CD14-positive monocyte (primary cell): ENCODE data around the gene GH2. TPM values are rescaled to one million over a fixed set of nuclear protein-coding genes. Genes with fewer than 3 reads are reported as not detected.

ENCODE experiments used
- DNase-seq, 3 donors: peaks; one replicate each; pipeline ENCODE4 v3.0.0-alpha.2; 2011 to 2022
- H2AFZ ChIP-seq: 2 replicates; pipeline ENCODE4 v1.6.0; 2012; ENCODE audit warnings: mild to moderate bottlenecking, low read depth, low read length, inconsistent platforms; ENCODE audit not compliant: insufficient read depth, poor library complexity, severe bottlenecking
- H3K27ac ChIP-seq, 2 donors: 1 replicate in 1 of 2; 2 replicates in 1 of 2; pipeline ENCODE4 v1.5.1; 2012 to 2013; ENCODE audit warnings: low read length in 2 of 2, control low read depth in 1 of 2, inconsistent platforms in 1 of 2, low read depth in 1 of 2, mild to moderate bottlenecking in 1 of 2
- H3K27me3 ChIP-seq, 2 donors: one replicate each; pipeline versions ENCODE4 v1.6.0 to v1.6.1; 2011 to 2013; ENCODE audit warnings: low read length in 2 of 2; ENCODE audit not compliant: control insufficient read depth in 2 of 2, insufficient read depth in 2 of 2
- H3K36me3 ChIP-seq, 2 donors: replicated peaks in 1 of 2; 1 replicate in 1 of 2; 2 replicates in 1 of 2; pipeline versions ENCODE4 v1.5.1 to v1.6.1; 2012 to 2013; ENCODE audit warnings: low read length in 2 of 2, control low read depth in 1 of 2, inconsistent platforms in 1 of 2, mild to moderate bottlenecking in 1 of 2; ENCODE audit not compliant: insufficient read depth in 2 of 2, control insufficient read depth in 1 of 2
- H3K4me1 ChIP-seq, 2 donors: 1 replicate in 1 of 2; 2 replicates in 1 of 2; pipeline versions ENCODE4 v1.5.1 to v1.6.1; 2012 to 2013; ENCODE audit warnings: low read length in 2 of 2, control low read depth in 1 of 2, inconsistent platforms in 1 of 2, mild to moderate bottlenecking in 1 of 2, moderate library complexity in 1 of 2; ENCODE audit not compliant: insufficient read depth in 2 of 2, control insufficient read depth in 1 of 2
- H3K4me2 ChIP-seq: replicated peaks from 2 replicates; pipeline ENCODE3; 2012; ENCODE audit warnings: low read length, moderate library complexity, mild to moderate bottlenecking; ENCODE audit not compliant: poor library complexity, severe bottlenecking; ENCODE audit errors: extremely low read depth
- H3K4me3 ChIP-seq, 3 experiments: fragments of 200-600 bp in 1 of 3; sonication (generic) in 1 of 3; replicated peaks in 1 of 3; 1 replicate in 2 of 3; 2 replicates in 1 of 3; pipeline ENCODE4 v1.5.1; 2011 to 2013; ENCODE audit warnings: low read length in 3 of 3, mild to moderate bottlenecking in 3 of 3, control low read depth in 2 of 3, low read depth in 2 of 3, inconsistent platforms in 1 of 3, moderate library complexity in 1 of 3
- H3K79me2 ChIP-seq: 2 replicates; pipeline ENCODE4 v1.6.0; 2012; ENCODE audit warnings: mild to moderate bottlenecking, control low read depth, inconsistent platforms, low read length, moderate library complexity; ENCODE audit not compliant: insufficient read depth
- H3K9ac ChIP-seq: 2 replicates; pipeline ENCODE4 v1.6.0; 2017; ENCODE audit warnings: low read length, mild to moderate bottlenecking; ENCODE audit not compliant: insufficient read depth, poor library complexity, severe bottlenecking
- H3K9me3 ChIP-seq, 2 donors: replicated peaks in 1 of 2; 1 replicate in 1 of 2; 2 replicates in 1 of 2; pipeline versions ENCODE4 v1.5.1 to v1.6.1; 2012 to 2013; ENCODE audit warnings: low read length in 2 of 2, control low read depth in 1 of 2; ENCODE audit not compliant: control insufficient read depth in 1 of 2, insufficient read depth in 1 of 2
- H4K20me1 ChIP-seq: 2 replicates; pipeline ENCODE4 v1.6.0; 2012; ENCODE audit warnings: mild to moderate bottlenecking, low read length, control low read depth, moderate library complexity; ENCODE audit not compliant: insufficient read depth
- H3K27ac Mint-ChIP-seq, 7 donors: one replicate each; pipeline ENCODE4 v1.8.0; 2020; ENCODE audit warnings: mild to moderate bottlenecking in 7 of 7, mixed read lengths in 7 of 7, moderate library complexity in 6 of 7, inconsistent platforms in 2 of 7
- H3K27me3 Mint-ChIP-seq, 3 donors: one replicate each; pipeline ENCODE4 v1.8.0; 2021 to 2022; ENCODE audit warnings: low read depth in 3 of 3, mild to moderate bottlenecking in 3 of 3, mixed read lengths in 3 of 3, moderate library complexity in 3 of 3, inconsistent platforms in 1 of 3
- H3K36me3 Mint-ChIP-seq, 2 donors: one replicate each; pipeline ENCODE4 v1.8.0; 2020; ENCODE audit warnings: mixed read lengths in 2 of 2, inconsistent platforms in 1 of 2, mild to moderate bottlenecking in 1 of 2
- H3K4me1 Mint-ChIP-seq: one replicate; pipeline ENCODE4 v1.8.0; 2020; ENCODE audit warnings: mild to moderate bottlenecking, mixed read lengths
- H3K4me3 Mint-ChIP-seq, 2 donors: one replicate each; pipeline ENCODE4 v1.8.0; 2020; ENCODE audit warnings: mild to moderate bottlenecking in 2 of 2, mixed read lengths in 2 of 2, moderate library complexity in 1 of 2
- H3K9me3 Mint-ChIP-seq, 7 donors: one replicate each; pipeline ENCODE4 v1.8.0; 2020 to 2022; ENCODE audit warnings: mixed read lengths in 7 of 7, mild to moderate bottlenecking in 6 of 7, moderate library complexity in 6 of 7, inconsistent platforms in 2 of 7
- CTCF ChIP-seq: fragments of 200-600 bp; IDR thresholded peaks from one replicate; pipeline ENCODE4 v1.8.0; 2022; ENCODE audit warnings: antibody characterized with exemption, mild to moderate bottlenecking
- WGBS: methylation state at CpG from one replicate; pipeline ENCODE4 v1.1.5; 2013; ENCODE audit warnings: missing lambda C conversion rate; ENCODE audit not compliant: insufficient coverage; 5-methylcytosine and 5-hydroxymethylcytosine counted together
- intact Hi-C, 2 donors: fragments of 100-400 bp; cut with micrococcal nuclease; formaldehyde crosslinking; loops; one replicate each; pipeline versions ENCODE4 v1.15.0 to v1.15.1; 2023
- polyA minus RNA-seq: library from RNA; depleted of rRNA, polyadenylated mRNA; stranded (reverse); fragments of >200 nt; gene quantifications from 2 replicates; pipeline ENCODE4 v1.2.3, GENCODE V29; 2012
- polyA plus RNA-seq, 3 donors: library from polyadenylated mRNA; depleted of rRNA in 1 of 3; unstranded in 2 of 3; stranded (reverse) in 1 of 3; fragments of 300-500 nt in 2 of 3; fragments of >200 nt in 1 of 3; fragmentation: Illumina TruSeq in 2 of 3; gene quantifications; 1 replicate in 2 of 3; 2 replicates in 1 of 3; pipeline ENCODE4 v1.2.3, GENCODE V29; 2012 to 2021
- total RNA-seq, 12 experiments: library from RNA in 1 of 12; stranded (reverse) in 1 of 12; fragments of 120-200 nt in 1 of 12; gene quantifications; one replicate each; pipeline ENCODE4 v1.2.4 and lab custom pipeline; 2013 to 2026; ENCODE audit warnings: mixed read lengths in 6 of 12, inconsistent platforms in 1 of 12

The GH2 gene
- total RNA-seq (2013) = not detected
- polyA plus RNA-seq (not detected), polyA minus RNA-seq (not detected in 2 replicates), total RNA-seq (lab: John Stamatoyannopoulos, UW) (0 to 0.30 (median 0) reads per million in 11 experiments)

GRCh38 chr17:63881935-63882601 is at the start of gene GH2:
Gene GH2, minus strand, starts transcription at chr17:63881944. Its CDS starts 143 bp downstream, at chr17:63881801.
- no peak within 1 kb of the TSS for H3K27ac ChIP-seq
- no peaks in the 10 kb centered on the region for H3K27me3 ChIP-seq
- H3K4me3 ChIP-seq = no peak within 1 kb of the TSS
- no peaks in the 10 kb centered on the region for H3K36me3 ChIP-seq
- H3K79me2 ChIP-seq = no peaks in the 10 kb centered on the region
- H3K9ac ChIP-seq = no peak within 1 kb of the TSS
- intact Hi-C loops = no loop called here
- H3K4me1 Mint-ChIP-seq = no peaks in the 10 kb centered on the region
- H4K20me1 ChIP-seq = no peaks in the 10 kb centered on the region
- 93% methylated on average over 2 of the region's 15 CpGs for WGBS
- no peak within 1 kb of the TSS for H2AFZ ChIP-seq
- no peak within 1 kb of the TSS for H3K4me2 ChIP-seq
- no peaks in the 10 kb centered on the region for H3K9me3 Mint-ChIP-seq
- peak; percentile 55 for TF ChIP-seq CTCF
- no peaks in the 10 kb centered on the region for H3K36me3 Mint-ChIP-seq
- DNase-seq = peak; percentile 36 to 49 (median 45)
- H3K4me1 ChIP-seq = no peaks in the 10 kb centered on the region
- no peaks in the 10 kb centered on the region for H3K9me3 ChIP-seq
- H3K27me3 Mint-ChIP-seq = peaks cover 8 to 17% (median 14%) of the 10 kb centered on the region in 3 donors
- H3K27ac Mint-ChIP-seq = no peak within 1 kb of the TSS
- no peak within 1 kb of the TSS for H3K4me3 Mint-ChIP-seq

GRCh38 chr17:63930951-63931575 is 49.3 kb upstream of the GH2 start:
- no peaks in the 10 kb centered on the region for H3K9me3 ChIP-seq
- peak overlapping the region; percentile 73 to 90 for H3K4me3 Mint-ChIP-seq
- H3K36me3 Mint-ChIP-seq = peaks cover 4 to 5% of the 10 kb centered on the region in 2 donors
- no peak for TF ChIP-seq CTCF
- H3K27me3 ChIP-seq = no peaks in the 10 kb centered on the region
- peaks cover 4 to 16% (median 9%) of the 10 kb centered on the region in 3 donors for H3K27me3 Mint-ChIP-seq
- peak overlapping the region; percentile 11 to 62 (median 35) for H3K4me3 ChIP-seq
- H3K27ac ChIP-seq = peak overlapping the region in 1 of 2 donors; percentile 9
- H3K9ac ChIP-seq = peak overlapping the region; percentile 10
- peaks cover 33% of the 10 kb centered on the region for H3K4me1 Mint-ChIP-seq
- peaks cover 30 to 37% of the 10 kb centered on the region in 2 donors for H3K4me1 ChIP-seq
- 52% methylated on average over 9 of the region's 16 CpGs for WGBS
- H4K20me1 ChIP-seq = no peaks in the 10 kb centered on the region
- peak overlapping the region; percentile 78 for H2AFZ ChIP-seq
- peak overlapping the region; percentile 62 for H3K4me2 ChIP-seq
- H3K9me3 Mint-ChIP-seq = peaks cover 0 to 2% (median 0%) of the 10 kb centered on the region in 7 donors
- no peaks in the 10 kb centered on the region for H3K79me2 ChIP-seq
- H3K36me3 ChIP-seq = peaks cover 0 to 8% of the 10 kb centered on the region in 2 donors
- peak overlapping the region in 5 of 7 donors; percentile 45 to 80 (median 70) for H3K27ac Mint-ChIP-seq
- intact Hi-C loops = no loop called here
- DNase-seq = peak; percentile 67 to 72 (median 71)
